PFSK-1 (cell line): ENCODE results near the gene PLXNC1.

ENCODE experiments used
- POLR2AphosphoS5 ChIP-seq: IDR thresholded peaks from 2 replicates; pipeline ENCODE4 v1.6.1; 2012; ENCODE audit warnings: low read depth, mild to moderate bottlenecking, control low read depth, low read length, moderate library complexity
- TAF1 ChIP-seq: IDR thresholded peaks from 2 replicates; pipeline ENCODE4 v1.6.1; 2012; ENCODE audit warnings: low read length, control low read depth, borderline replicate concordance; ENCODE audit not compliant: insufficient read depth
- TF ChIP-seq, protein P1 (sequence below), 2 experiments: IDR thresholded peaks; 2 replicates each; pipeline versions ENCODE4 v1.6.1 to v1.8.0; 2011 to 2012; ENCODE audit warnings: low read depth in 2 of 2, low read length in 2 of 2, control low read depth in 1 of 2, inconsistent platforms in 1 of 2, mild to moderate bottlenecking in 1 of 2, moderate library complexity in 1 of 2; ENCODE audit not compliant: insufficient read depth in 1 of 2

DNA sequence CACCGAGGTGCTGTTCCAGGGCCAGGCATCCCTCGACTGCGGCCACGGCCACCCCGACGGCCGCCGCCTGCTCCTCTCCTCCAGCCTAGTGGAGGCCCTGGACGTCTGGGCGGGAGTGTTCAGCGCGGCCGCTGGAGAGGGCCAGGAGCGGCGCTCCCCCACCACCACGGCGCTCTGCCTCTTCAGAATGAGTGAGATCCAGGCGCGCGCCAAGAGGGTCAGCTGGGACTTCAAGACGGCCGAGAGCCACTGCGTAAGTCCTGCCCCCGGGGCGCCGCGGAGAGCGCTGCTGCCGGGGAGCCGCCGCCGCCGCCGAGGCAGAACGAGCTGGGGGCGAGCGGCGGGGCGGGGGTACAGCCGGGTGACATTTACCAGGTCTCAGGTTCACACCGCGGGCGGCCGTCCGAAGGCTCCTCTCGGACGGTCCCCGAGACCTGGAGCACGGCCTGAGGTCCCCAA, 1.4 kb downstream of the PLXNC1 start:
- TF ChIP-seq, protein P1, sequence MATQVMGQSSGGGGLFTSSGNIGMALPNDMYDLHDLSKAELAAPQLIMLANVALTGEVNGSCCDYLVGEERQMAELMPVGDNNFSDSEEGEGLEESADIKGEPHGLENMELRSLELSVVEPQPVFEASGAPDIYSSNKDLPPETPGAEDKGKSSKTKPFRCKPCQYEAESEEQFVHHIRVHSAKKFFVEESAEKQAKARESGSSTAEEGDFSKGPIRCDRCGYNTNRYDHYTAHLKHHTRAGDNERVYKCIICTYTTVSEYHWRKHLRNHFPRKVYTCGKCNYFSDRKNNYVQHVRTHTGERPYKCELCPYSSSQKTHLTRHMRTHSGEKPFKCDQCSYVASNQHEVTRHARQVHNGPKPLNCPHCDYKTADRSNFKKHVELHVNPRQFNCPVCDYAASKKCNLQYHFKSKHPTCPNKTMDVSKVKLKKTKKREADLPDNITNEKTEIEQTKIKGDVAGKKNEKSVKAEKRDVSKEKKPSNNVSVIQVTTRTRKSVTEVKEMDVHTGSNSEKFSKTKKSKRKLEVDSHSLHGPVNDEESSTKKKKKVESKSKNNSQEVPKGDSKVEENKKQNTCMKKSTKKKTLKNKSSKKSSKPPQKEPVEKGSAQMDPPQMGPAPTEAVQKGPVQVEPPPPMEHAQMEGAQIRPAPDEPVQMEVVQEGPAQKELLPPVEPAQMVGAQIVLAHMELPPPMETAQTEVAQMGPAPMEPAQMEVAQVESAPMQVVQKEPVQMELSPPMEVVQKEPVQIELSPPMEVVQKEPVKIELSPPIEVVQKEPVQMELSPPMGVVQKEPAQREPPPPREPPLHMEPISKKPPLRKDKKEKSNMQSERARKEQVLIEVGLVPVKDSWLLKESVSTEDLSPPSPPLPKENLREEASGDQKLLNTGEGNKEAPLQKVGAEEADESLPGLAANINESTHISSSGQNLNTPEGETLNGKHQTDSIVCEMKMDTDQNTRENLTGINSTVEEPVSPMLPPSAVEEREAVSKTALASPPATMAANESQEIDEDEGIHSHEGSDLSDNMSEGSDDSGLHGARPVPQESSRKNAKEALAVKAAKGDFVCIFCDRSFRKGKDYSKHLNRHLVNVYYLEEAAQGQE (IDR thresholded peaks at IDR 0.05; ENCODE audit: insufficient read depth in 1 of 2, low read depth in 2 of 2, low read length in 2 of 2), result no peak
- TF ChIP-seq POLR2AphosphoS5, result no peak
- TF ChIP-seq TAF1, result no peak
